A673 (cell line): ENCODE measurements around the gene CD1E.

Experiments used
- CTCF ChIP-seq: fragments of 300-800, 200-600 bp; sonication (generic); conservative IDR thresholded peaks from 2 replicates; pipeline ENCODE4 v1.5.1; 2017; ENCODE audit warnings: low read depth, mild to moderate bottlenecking, antibody characterized with exemption, low read length, moderate library complexity, mixed read lengths
- EZH2 ChIP-seq: fragments of 200-600 bp; sonication (generic); IDR thresholded peaks from 2 replicates; pipeline ENCODE4 v1.6.1; 2017; ENCODE audit warnings: borderline replicate concordance, low read depth, mild to moderate bottlenecking, mixed read lengths, antibody characterized with exemption, low read length; ENCODE audit not compliant: poor library complexity, severe bottlenecking

- TF ChIP-seq CTCF (no peak), EZH2 (no peak)
Measured at GRCh38 chr1:158329300-158329699, 24.4 kb upstream of the CD1E start.
